22Rv1 (cell line): ENCODE results near the gene NBPF3.

ENCODE experiments used
- CTCF ChIP-seq: fragments of 450-650 bp; IDR thresholded peaks from 2 replicates; pipeline ENCODE4 v1.5.1; 2017; ENCODE audit warnings: mild to moderate bottlenecking
- ZFX ChIP-seq: fragments of 450-650 bp; IDR thresholded peaks from 2 replicates; pipeline ENCODE4 v1.6.1; 2017; ENCODE audit warnings: antibody characterized with exemption, borderline replicate concordance

GRCh38 chr1:21492356-21492625 is 52.4 kb downstream of the NBPF3 start:
- TF ChIP-seq ZFX: no peak
- no peak for TF ChIP-seq CTCF
